GM10248 (cell line): ENCODE data around the gene OPRL1.

Experiments used
- CTCF ChIA-PET: fragments of 300-600 bp; sonication (Branson Sonifier 250); formaldehyde crosslinking; extraction: SDS; loops from one replicate; lab custom pipeline; 2021; ENCODE audit warnings: antibody characterized with exemption; lab: Yijun Ruan, JAX
- POLR2A ChIA-PET: fragments of 350-650 bp; sonication (Branson Sonifier 250); formaldehyde crosslinking; extraction: SDS; loops from one replicate; lab custom pipeline; 2020; ENCODE audit warnings: antibody characterized with exemption; lab: Yijun Ruan, JAX
- DNase-seq: peaks from one replicate; pipeline ENCODE4 v3.0.0; 2012; ENCODE audit errors: extremely low spot score
- CTCF ChIP-seq: IDR thresholded peaks from 2 replicates; pipeline ENCODE4 v1.5.1; 2012; ENCODE audit warnings: mild to moderate bottlenecking, low read depth; ENCODE audit errors: extremely low read depth, missing control alignments, control extremely low read depth

The OPRL1 gene

DNA sequence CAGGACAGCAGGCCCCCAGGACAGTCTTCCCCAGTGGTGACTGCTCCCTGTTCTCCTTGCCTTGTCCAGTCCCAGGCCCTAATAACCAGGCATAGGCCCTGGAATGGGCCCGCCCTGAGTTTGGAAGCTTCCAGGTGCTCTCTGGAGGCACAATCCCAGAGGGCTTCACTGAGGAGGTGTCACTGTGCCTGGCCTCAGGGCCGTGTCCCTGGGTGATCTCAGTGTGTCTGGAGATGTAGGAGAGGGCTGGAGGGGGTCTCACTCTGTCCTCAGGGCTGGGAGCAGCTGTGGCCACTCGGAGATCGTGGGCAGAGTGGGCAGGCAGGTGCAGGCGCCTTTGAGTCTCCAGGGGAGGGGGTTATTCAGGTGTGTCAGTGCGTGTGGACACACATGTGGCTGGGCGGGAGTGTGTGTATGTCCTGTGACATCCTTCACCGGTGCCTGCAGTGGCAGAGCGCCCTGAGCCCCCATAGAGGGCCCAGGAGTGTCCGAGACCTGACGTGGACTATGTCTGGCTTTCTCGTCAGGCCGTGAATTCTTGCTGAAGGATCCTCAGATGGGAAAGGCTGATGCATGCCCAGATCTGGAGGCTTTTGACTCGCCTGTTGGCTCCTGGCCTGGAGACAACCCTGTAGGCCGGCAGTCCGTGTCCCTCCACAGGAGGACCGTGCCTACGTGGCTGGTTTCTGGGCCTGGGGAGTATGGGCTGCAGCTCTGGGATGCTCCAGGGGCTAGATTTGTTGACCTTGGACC, 33.0 kb downstream of the OPRL1 start:
- no peak for DNase-seq
- ChIA-PET CTCF (interaction anchor here (2.7 to 2.9 kb wide), 2 partner anchors 10 to 30 kb away, joined by 10 to 13 read pairs; no protein-coding TSS in a partner anchor), POLR2A (no interaction called here)
- TF ChIP-seq CTCF: no peak

DNA sequence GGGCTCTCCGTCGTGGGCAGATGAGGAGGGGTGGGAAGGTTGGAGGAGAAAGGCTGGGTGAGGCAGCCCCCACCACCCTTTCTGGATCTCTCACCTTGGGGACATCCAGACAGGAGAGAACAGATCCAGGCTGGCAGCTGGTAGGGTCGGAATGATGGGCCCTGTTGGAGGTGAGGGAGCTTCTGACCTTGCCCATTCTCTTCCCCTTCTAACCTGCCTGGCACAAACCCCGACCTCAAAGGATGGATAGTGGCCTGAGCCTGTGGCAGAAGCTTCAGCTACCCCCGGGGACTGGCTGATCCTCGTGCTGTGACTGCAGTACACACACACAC, 33.5 kb downstream of the OPRL1 start:
- ChIA-PET POLR2A (no interaction called here), CTCF (interaction anchor here (2.7 kb wide), 1 partner anchor 30 kb away, joined by 13 read pairs; no protein-coding TSS in a partner anchor)
- no peak for TF ChIP-seq CTCF
- DNase-seq: no peak

DNA sequence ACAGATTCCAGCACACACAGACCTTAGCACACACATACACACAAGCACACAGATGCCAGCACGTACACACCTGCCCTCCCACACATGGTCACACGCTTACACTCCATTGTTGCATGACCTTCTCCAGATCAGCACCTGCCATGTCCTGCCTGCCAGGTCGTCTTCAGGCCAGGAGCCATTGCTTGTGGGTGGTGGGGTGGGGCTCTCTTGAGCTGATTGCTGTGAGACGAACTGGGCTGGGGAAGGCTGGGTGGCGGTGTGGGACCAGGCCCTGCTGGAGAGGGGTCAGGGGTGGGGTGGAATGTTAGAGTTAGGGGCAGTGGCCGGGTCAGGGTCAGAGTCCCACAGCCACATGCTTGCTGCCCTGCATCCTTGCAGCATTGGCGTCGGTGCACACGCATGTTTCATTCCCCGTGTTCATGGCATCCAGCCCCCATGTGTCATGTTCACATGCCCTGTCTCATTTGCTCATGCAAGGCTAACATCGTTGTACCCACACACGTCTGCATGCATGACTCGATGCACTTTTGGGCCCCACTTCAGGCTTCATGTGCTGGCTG, 34.0 kb downstream of the OPRL1 start:
- CTCF ChIA-PET: interaction anchor here (2.7 to 9.3 kb wide), 2 partner anchors 13 to 31 kb away, joined by 13 to 64 read pairs; no protein-coding TSS in a partner anchor
- no peak for TF ChIP-seq CTCF
- POLR2A ChIA-PET: no interaction called here
- no peak for DNase-seq

GRCh38 chr20:64114356-64114971, 34.6 kb downstream of the OPRL1 start:
- no peak for DNase-seq
- CTCF ChIA-PET: interaction anchor here (2.7 to 9.3 kb wide), 2 partner anchors 13 to 31 kb away, joined by 13 to 64 read pairs; no protein-coding TSS in a partner anchor
- POLR2A ChIA-PET: interaction anchor here (0.5 kb wide), 1 partner anchor 1976 kb away, joined by 6 read pairs; no protein-coding TSS in a partner anchor
- no peak for TF ChIP-seq CTCF

- DNase-seq: no peak
- POLR2A ChIA-PET: interaction anchor here (0.5 kb wide), 1 partner anchor 1977 kb away, joined by 6 read pairs; no protein-coding TSS in a partner anchor
- TF ChIP-seq CTCF: no peak
- CTCF ChIA-PET: interaction anchor here (2.7 to 9.3 kb wide), 2 partner anchors 14 to 32 kb away, joined by 13 to 64 read pairs; no protein-coding TSS in a partner anchor
Measured at GRCh38 chr20:64115171-64115911, 35.5 kb downstream of the OPRL1 start.

- no peak for DNase-seq
- POLR2A ChIA-PET: no interaction called here
- no peak for TF ChIP-seq CTCF
- CTCF ChIA-PET: interaction anchor here (9.3 kb wide), 1 partner anchor 15 kb away, joined by 64 read pairs; no protein-coding TSS in a partner anchor
Measured at GRCh38 chr20:64116016-64116415, 36.1 kb downstream of the OPRL1 start.
